ENCODE measurements around the gene RGS17. TPM values are rescaled to one million over a fixed set of nuclear protein-coding genes. Genes with fewer than 3 reads are reported as not detected.

The RGS17 gene
- total RNA-seq, 2 donors from 2014 or later = not detected

Other genes with a start within 250 kb of the RGS17 start
- 1 to 10 TPM; 4.5 to 5.9 TPM for gene FBXO5, start 148.2 kb downstream of the RGS17 start, total RNA-seq
- 10 to 100 TPM in 1 of 2 donors, 1 to 10 TPM in 1; 9.5 to 14.8 TPM for gene MTRF1L, start 128.6 kb downstream of the RGS17 start, total RNA-seq

All from T-helper 17 cell (primary cell).